Progenitor cell of endocrine pancreas (in vitro differentiated cells): Measurements from ENCODE around the gene CAMKMT. TPM values are rescaled to one million over a fixed set of nuclear protein-coding genes. Genes with fewer than 3 reads are reported as not detected.

Source experiments
- DNase-seq: peaks from one replicate; pipeline ENCODE4 v3.0.0; 2021; ENCODE audit warnings: low spot score; ENCODE audit not compliant: unreplicated experiment
- H3K27ac Mint-ChIP-seq: 2 replicates; pipeline ENCODE4 v1.8.0; 2021; ENCODE audit warnings: mild to moderate bottlenecking, moderate library complexity, mixed read lengths
- H3K27me3 Mint-ChIP-seq: 2 replicates; pipeline ENCODE4 v1.8.0; 2021; ENCODE audit warnings: mixed read lengths
- H3K36me3 Mint-ChIP-seq: 2 replicates; pipeline ENCODE4 v1.8.0; 2022; ENCODE audit warnings: mixed read lengths; ENCODE audit not compliant: insufficient read depth
- H3K4me1 Mint-ChIP-seq: 2 replicates; pipeline ENCODE4 v1.8.0; 2021; ENCODE audit warnings: low read depth, mixed read lengths
- H3K4me3 Mint-ChIP-seq: 2 replicates; pipeline ENCODE4 v1.8.0; 2021; ENCODE audit warnings: low read depth, mild to moderate bottlenecking, moderate library complexity, mixed read lengths
- H3K9me3 Mint-ChIP-seq: 2 replicates; pipeline ENCODE4 v1.8.0; 2021; ENCODE audit warnings: low read depth, mixed read lengths
- total RNA-seq: library from RNA; stranded (reverse); gene quantifications from 2 replicates; pipeline ENCODE4 v1.2.1, GENCODE V29; 2021
- TF ChIP-seq, protein P1 (sequence below): fragments of 200-600 bp; sonication (generic); IDR thresholded peaks from one replicate; pipeline ENCODE4 v1.5.0; 2021; ENCODE audit warnings: antibody characterized with exemption, mild to moderate bottlenecking; ENCODE audit not compliant: unreplicated experiment

The CAMKMT gene
- total RNA-seq, 1 donor from 2014 or later = 20.3 TPM

- TF ChIP-seq, protein P1, sequence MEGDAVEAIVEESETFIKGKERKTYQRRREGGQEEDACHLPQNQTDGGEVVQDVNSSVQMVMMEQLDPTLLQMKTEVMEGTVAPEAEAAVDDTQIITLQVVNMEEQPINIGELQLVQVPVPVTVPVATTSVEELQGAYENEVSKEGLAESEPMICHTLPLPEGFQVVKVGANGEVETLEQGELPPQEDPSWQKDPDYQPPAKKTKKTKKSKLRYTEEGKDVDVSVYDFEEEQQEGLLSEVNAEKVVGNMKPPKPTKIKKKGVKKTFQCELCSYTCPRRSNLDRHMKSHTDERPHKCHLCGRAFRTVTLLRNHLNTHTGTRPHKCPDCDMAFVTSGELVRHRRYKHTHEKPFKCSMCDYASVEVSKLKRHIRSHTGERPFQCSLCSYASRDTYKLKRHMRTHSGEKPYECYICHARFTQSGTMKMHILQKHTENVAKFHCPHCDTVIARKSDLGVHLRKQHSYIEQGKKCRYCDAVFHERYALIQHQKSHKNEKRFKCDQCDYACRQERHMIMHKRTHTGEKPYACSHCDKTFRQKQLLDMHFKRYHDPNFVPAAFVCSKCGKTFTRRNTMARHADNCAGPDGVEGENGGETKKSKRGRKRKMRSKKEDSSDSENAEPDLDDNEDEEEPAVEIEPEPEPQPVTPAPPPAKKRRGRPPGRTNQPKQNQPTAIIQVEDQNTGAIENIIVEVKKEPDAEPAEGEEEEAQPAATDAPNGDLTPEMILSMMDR = no peak
- peaks cover 5% of the 10 kb centered on the region for H3K4me1 Mint-ChIP-seq
- H3K27me3 Mint-ChIP-seq = no peaks in the 10 kb centered on the region
- no peaks in the 10 kb centered on the region for H3K36me3 Mint-ChIP-seq
- H3K9me3 Mint-ChIP-seq = peaks cover 3% of the 10 kb centered on the region
- H3K27ac Mint-ChIP-seq = no peak overlapping the region
- DNase-seq = no peak
- H3K4me3 Mint-ChIP-seq = no peak overlapping the region
Measured at GRCh38 chr2:44655401-44655864, 293.7 kb downstream of the CAMKMT start.

- no peak for DNase-seq
- Mint-ChIP-seq H3K4me1 (peaks cover 5% of the 10 kb centered on the region), H3K27me3 (no peaks in the 10 kb centered on the region), H3K36me3 (no peaks in the 10 kb centered on the region), H3K4me3 (no peak overlapping the region), H3K9me3 (peaks cover 3% of the 10 kb centered on the region), H3K27ac (no peak overlapping the region)
- TF ChIP-seq, protein P1 = no peak
Measured at GRCh38 chr2:44656460-44656859, 294.7 kb downstream of the CAMKMT start.

- TF ChIP-seq, protein P1 = no peak
- H3K4me1 Mint-ChIP-seq = peaks cover 3% of the 10 kb centered on the region
- peaks cover 3% of the 10 kb centered on the region for H3K9me3 Mint-ChIP-seq
- no peak overlapping the region for H3K4me3 Mint-ChIP-seq
- no peak overlapping the region for H3K27ac Mint-ChIP-seq
- peaks cover 3% of the 10 kb centered on the region for H3K27me3 Mint-ChIP-seq
- no peaks in the 10 kb centered on the region for H3K36me3 Mint-ChIP-seq
- DNase-seq = no peak
Measured at GRCh38 chr2:44663471-44664073, 301.8 kb downstream of the CAMKMT start.

DNA sequence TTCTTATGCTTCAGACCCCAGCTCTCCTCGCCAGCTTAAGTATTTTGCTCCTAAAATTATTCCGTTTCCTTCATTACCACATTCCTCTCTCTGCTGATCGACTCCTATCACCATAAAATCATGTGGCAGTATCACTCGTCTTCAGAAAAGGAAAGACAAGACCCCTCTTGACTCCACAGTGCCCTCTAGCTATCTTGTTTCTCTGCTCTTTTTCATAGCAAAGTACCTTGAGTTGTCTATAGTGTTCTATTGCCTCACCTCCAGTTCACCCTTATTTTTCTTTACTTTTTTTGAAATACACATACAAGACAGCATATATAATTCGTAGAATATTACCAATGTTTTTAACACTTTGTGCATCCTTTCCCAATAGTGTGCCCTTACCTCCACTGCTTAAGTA is 306.6 kb downstream of the CAMKMT start:
- no peak overlapping the region for H3K4me3 Mint-ChIP-seq
- H3K4me1 Mint-ChIP-seq = peaks cover 3% of the 10 kb centered on the region
- peaks cover 3% of the 10 kb centered on the region for H3K9me3 Mint-ChIP-seq

GRCh38 chr2:44671276-44671675 is 309.5 kb downstream of the CAMKMT start:
- peaks cover 3% of the 10 kb centered on the region for H3K9me3 Mint-ChIP-seq
- peaks cover 6% of the 10 kb centered on the region for H3K27me3 Mint-ChIP-seq
- TF ChIP-seq, protein P1 = no peak
- no peak overlapping the region for H3K4me3 Mint-ChIP-seq
- H3K4me1 Mint-ChIP-seq = peaks cover 8% of the 10 kb centered on the region
- no peaks in the 10 kb centered on the region for H3K36me3 Mint-ChIP-seq
- no peak for DNase-seq
- H3K27ac Mint-ChIP-seq = no peak overlapping the region

More for the DNA sequence above, 306.6 kb downstream of the CAMKMT start:
- TF ChIP-seq, protein P1 = no peak
- H3K27me3 Mint-ChIP-seq = peaks cover 6% of the 10 kb centered on the region
- no peaks in the 10 kb centered on the region for H3K36me3 Mint-ChIP-seq
- no peak overlapping the region for H3K27ac Mint-ChIP-seq
- DNase-seq = no peak
